H9 (cell line): ENCODE data around the gene TH. TPM values are rescaled to one million over a fixed set of nuclear protein-coding genes. Genes with fewer than 3 reads are reported as not detected.

Experiments
- DNase-seq: peaks from one replicate; pipeline ENCODE4 v3.0.0-alpha.2; 2017
- H2AFZ ChIP-seq: one replicate; pipeline ENCODE4 v1.6.1; 2013; ENCODE audit warnings: mild to moderate bottlenecking, low read length, control low read depth, moderate library complexity
- H2AK5ac ChIP-seq: 2 replicates; pipeline ENCODE4 v1.6.1; 2013; ENCODE audit warnings: low read length, control low read depth, mixed read lengths; ENCODE audit not compliant: insufficient read length
- H2BK120ac ChIP-seq: one replicate; pipeline ENCODE4 v1.6.1; 2013; ENCODE audit warnings: low read depth, mild to moderate bottlenecking, low read length, control low read depth, inconsistent platforms; ENCODE audit not compliant: poor library complexity, severe bottlenecking
- H2BK12ac ChIP-seq: 2 replicates; pipeline ENCODE4 v1.6.1; 2013; ENCODE audit warnings: low read length, control low read depth, mixed read lengths, low read depth; ENCODE audit not compliant: insufficient read length
- H2BK15ac ChIP-seq: 2 replicates; pipeline ENCODE4 v1.6.1; 2013; ENCODE audit warnings: low read depth, low read length, control low read depth
- H2BK20ac ChIP-seq: one replicate; pipeline ENCODE4 v1.6.1; 2013; ENCODE audit warnings: low read depth, mild to moderate bottlenecking, low read length, control low read depth, inconsistent platforms; ENCODE audit not compliant: poor library complexity, severe bottlenecking
- H2BK5ac ChIP-seq: 2 replicates; pipeline ENCODE4 v1.6.1; 2013; ENCODE audit warnings: low read length, control low read depth, mixed read lengths; ENCODE audit not compliant: insufficient read length
- H3K14ac ChIP-seq: 2 replicates; pipeline ENCODE4 v1.6.1; 2013; ENCODE audit warnings: low read length, control low read depth; ENCODE audit not compliant: insufficient read depth
- H3K18ac ChIP-seq: 2 replicates; pipeline ENCODE4 v1.6.1; 2013; ENCODE audit warnings: low read depth, mild to moderate bottlenecking, mixed read lengths, low read length, control low read depth; ENCODE audit not compliant: insufficient read length
- H3K23ac ChIP-seq: 2 replicates; pipeline ENCODE4 v1.6.1; 2013; ENCODE audit warnings: low read length, control low read depth, mixed read lengths, low read depth; ENCODE audit not compliant: insufficient read length
- H3K23me2 ChIP-seq: 2 replicates; pipeline ENCODE4 v1.6.1; 2013; ENCODE audit warnings: low read depth, mild to moderate bottlenecking, mixed read lengths, low read length, control low read depth; ENCODE audit not compliant: insufficient read length, poor library complexity, severe bottlenecking
- H3K27ac ChIP-seq: 2 replicates; pipeline ENCODE4 v1.5.1; 2013; ENCODE audit warnings: low read length, control low read depth, mixed read lengths, low read depth; ENCODE audit not compliant: insufficient read length
- H3K27me3 ChIP-seq: 2 replicates; pipeline ENCODE4 v1.6.1; 2013; ENCODE audit warnings: low read length, control low read depth, inconsistent platforms; ENCODE audit not compliant: insufficient read depth
- H3K4ac ChIP-seq: 2 replicates; pipeline ENCODE4 v1.6.1; 2013; ENCODE audit warnings: low read depth, mild to moderate bottlenecking, control low read depth, inconsistent platforms, low read length, moderate library complexity
- H3K4me1 ChIP-seq: 2 replicates; pipeline ENCODE4 v1.6.1; 2013; ENCODE audit warnings: low read length, control low read depth, inconsistent platforms; ENCODE audit not compliant: insufficient read depth
- H3K4me2 ChIP-seq: 2 replicates; pipeline ENCODE4 v1.6.1; 2013; ENCODE audit warnings: low read length, control low read depth, mixed read lengths; ENCODE audit not compliant: insufficient read length, insufficient read depth
- H3K56ac ChIP-seq: 2 replicates; pipeline ENCODE4 v1.6.1; 2013; ENCODE audit warnings: low read depth, mild to moderate bottlenecking, mixed read lengths, low read length, control low read depth; ENCODE audit not compliant: insufficient read length
- H3K79me1 ChIP-seq: 2 replicates; pipeline ENCODE4 v1.6.1; 2013; ENCODE audit warnings: low read depth, mild to moderate bottlenecking, moderate library complexity, low read length, control low read depth, inconsistent platforms; ENCODE audit not compliant: insufficient read depth, poor library complexity, severe bottlenecking
- H3K79me2 ChIP-seq: 2 replicates; pipeline ENCODE4 v1.6.1; 2013; ENCODE audit warnings: low read length, control low read depth, inconsistent platforms; ENCODE audit not compliant: insufficient read depth
- H3K9ac ChIP-seq: 2 replicates; pipeline ENCODE4 v1.6.1; 2013; ENCODE audit warnings: low read length, control low read depth, mixed read lengths; ENCODE audit not compliant: insufficient read length; ENCODE audit errors: extremely low read depth
- H3K9me3 ChIP-seq: one replicate; pipeline ENCODE4 v1.6.1; 2013; ENCODE audit warnings: low read depth, low read length, inconsistent platforms; ENCODE audit not compliant: control insufficient read depth
- H3T11ph ChIP-seq: one replicate; pipeline ENCODE4 v1.6.1; 2013; ENCODE audit warnings: mild to moderate bottlenecking, low read length, control low read depth, inconsistent platforms
- H4K20me1 ChIP-seq: one replicate; pipeline ENCODE4 v1.6.1; 2013; ENCODE audit not compliant: control insufficient read depth, insufficient read length, insufficient read depth
- H4K5ac ChIP-seq: 2 replicates; pipeline ENCODE4 v1.6.1; 2013; ENCODE audit warnings: low read depth, mild to moderate bottlenecking, mixed read lengths, low read length, control low read depth; ENCODE audit not compliant: insufficient read length
- H4K8ac ChIP-seq: replicated peaks from 2 replicates; pipeline ENCODE4 v1.6.1; 2013; ENCODE audit warnings: low read length, control low read depth, mixed read lengths, low read depth; ENCODE audit not compliant: insufficient read length
- H4K91ac ChIP-seq: 2 replicates; pipeline ENCODE4 v1.6.1; 2013; ENCODE audit warnings: low read depth, mild to moderate bottlenecking, moderate library complexity, mixed read lengths, low read length, control low read depth; ENCODE audit not compliant: insufficient read length
- H3K27ac Mint-ChIP-seq, 3 experiments: 2 replicates in 2 of 3; 3 replicates in 1 of 3; pipeline ENCODE4 v1.8.0; 2020 to 2021; ENCODE audit warnings: mixed read lengths in 3 of 3, mild to moderate bottlenecking in 1 of 3, moderate library complexity in 1 of 3
- H3K27me3 Mint-ChIP-seq: 2 replicates; pipeline ENCODE4 v1.8.0; 2021; ENCODE audit warnings: low read depth, mild to moderate bottlenecking, moderate library complexity, mixed read lengths
- H3K36me3 Mint-ChIP-seq, 3 experiments: 2 replicates in 2 of 3; 3 replicates in 1 of 3; pipeline ENCODE4 v1.8.0; 2020 to 2021; ENCODE audit warnings: low read depth in 3 of 3, mixed read lengths in 3 of 3; ENCODE audit not compliant: insufficient read depth in 1 of 3
- H3K4me1 Mint-ChIP-seq, 2 experiments: 2 replicates each; pipeline ENCODE4 v1.8.0; 2020; ENCODE audit warnings: mixed read lengths in 2 of 2
- H3K4me3 Mint-ChIP-seq, 2 experiments: 2 replicates in 1 of 2; 3 replicates in 1 of 2; pipeline ENCODE4 v1.8.0; 2020 to 2021; ENCODE audit warnings: mild to moderate bottlenecking in 2 of 2, mixed read lengths in 2 of 2, moderate library complexity in 1 of 2
- H3K9me3 Mint-ChIP-seq, 2 experiments: 2 replicates in 1 of 2; 3 replicates in 1 of 2; pipeline ENCODE4 v1.8.0; 2020; ENCODE audit warnings: mild to moderate bottlenecking in 2 of 2, mixed read lengths in 2 of 2, moderate library complexity in 1 of 2
- WGBS: extraction: QIAGEN DNeasy Blood & Tissue Kit; methylation state at CpG from one replicate; pipeline ENCODE4 v1.1.7; 2013; ENCODE audit warnings: missing lambda C conversion rate, low lambda C conversion rate, mixed read lengths; ENCODE audit not compliant: insufficient read length; ENCODE audit errors: extremely low coverage; 5-methylcytosine and 5-hydroxymethylcytosine counted together
- total RNA-seq: library from RNA; stranded (reverse); gene quantifications from 2 replicates; pipeline ENCODE4 v1.2.1, GENCODE V29; 2021
- TF ChIP-seq, protein P1 (sequence below): fragments of 200-600 bp; sonication (generic); conservative IDR thresholded peaks from 3 replicates; pipeline ENCODE4 v1.8.0; 2021; ENCODE audit warnings: antibody characterized with exemption, mild to moderate bottlenecking

The TH gene
- total RNA-seq, 1 experiment from 2014 or later = not detected

DNA sequence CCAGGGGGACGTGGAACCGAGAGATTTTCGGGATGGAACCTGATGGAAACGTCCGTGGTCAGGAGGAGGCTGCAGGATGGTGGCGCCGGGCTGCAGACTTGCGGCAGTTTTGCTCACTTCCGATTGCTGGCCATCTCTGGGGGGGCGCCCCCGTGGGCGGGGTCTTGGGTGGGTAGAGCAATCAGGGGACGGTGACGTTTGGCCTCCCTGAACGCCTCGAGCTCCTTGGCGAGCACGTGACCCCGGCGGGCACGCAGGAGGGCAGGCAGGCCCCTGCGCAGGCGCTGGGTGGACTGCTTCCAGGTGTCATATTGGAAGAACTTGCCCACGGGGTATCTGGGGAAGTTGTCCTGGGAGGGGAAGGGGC, 38.8 kb downstream of the TH start:
- H3K23ac ChIP-seq = no peak overlapping the region
- H3K79me1 ChIP-seq = no peaks in the 10 kb centered on the region
- H3K56ac ChIP-seq = no peak overlapping the region
- no peak overlapping the region for H2BK120ac ChIP-seq
- no peak overlapping the region for H3K4me3 Mint-ChIP-seq
- peaks cover 80% of the 10 kb centered on the region for H3K27me3 Mint-ChIP-seq
- no peak overlapping the region for H3T11ph ChIP-seq
- DNase-seq = no peak
- H3K36me3 Mint-ChIP-seq = peaks cover 0 to 3% (median 3%) of the 10 kb centered on the region in 3 experiments; a peak in 2 of 7 replicates
- H4K5ac ChIP-seq = no peak overlapping the region
- no peak overlapping the region for H3K4me2 ChIP-seq
- no peaks in the 10 kb centered on the region for H3K9me3 ChIP-seq
- peaks cover 14% of the 10 kb centered on the region; the same call in 1 of the 2 replicates for H3K27me3 ChIP-seq
- no peak overlapping the region for H4K91ac ChIP-seq
- no peak overlapping the region for H2BK5ac ChIP-seq
- peaks cover 9 to 34% of the 10 kb centered on the region in 2 experiments for H3K4me1 Mint-ChIP-seq
- H4K20me1 ChIP-seq = no peaks in the 10 kb centered on the region
- H4K8ac ChIP-seq = no peak overlapping the region
- H2BK15ac ChIP-seq = no peak overlapping the region
- peaks cover 10% of the 10 kb centered on the region for H3K23me2 ChIP-seq
- no peak overlapping the region for H2AK5ac ChIP-seq
- peaks cover 4 to 9% of the 10 kb centered on the region in 2 experiments; a peak in 2 of 5 replicates for H3K9me3 Mint-ChIP-seq
- no CpG with 5 or more reads among the region's 24 CpGs for WGBS
- TF ChIP-seq, protein P1, sequence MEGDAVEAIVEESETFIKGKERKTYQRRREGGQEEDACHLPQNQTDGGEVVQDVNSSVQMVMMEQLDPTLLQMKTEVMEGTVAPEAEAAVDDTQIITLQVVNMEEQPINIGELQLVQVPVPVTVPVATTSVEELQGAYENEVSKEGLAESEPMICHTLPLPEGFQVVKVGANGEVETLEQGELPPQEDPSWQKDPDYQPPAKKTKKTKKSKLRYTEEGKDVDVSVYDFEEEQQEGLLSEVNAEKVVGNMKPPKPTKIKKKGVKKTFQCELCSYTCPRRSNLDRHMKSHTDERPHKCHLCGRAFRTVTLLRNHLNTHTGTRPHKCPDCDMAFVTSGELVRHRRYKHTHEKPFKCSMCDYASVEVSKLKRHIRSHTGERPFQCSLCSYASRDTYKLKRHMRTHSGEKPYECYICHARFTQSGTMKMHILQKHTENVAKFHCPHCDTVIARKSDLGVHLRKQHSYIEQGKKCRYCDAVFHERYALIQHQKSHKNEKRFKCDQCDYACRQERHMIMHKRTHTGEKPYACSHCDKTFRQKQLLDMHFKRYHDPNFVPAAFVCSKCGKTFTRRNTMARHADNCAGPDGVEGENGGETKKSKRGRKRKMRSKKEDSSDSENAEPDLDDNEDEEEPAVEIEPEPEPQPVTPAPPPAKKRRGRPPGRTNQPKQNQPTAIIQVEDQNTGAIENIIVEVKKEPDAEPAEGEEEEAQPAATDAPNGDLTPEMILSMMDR = no peak
- H2AFZ ChIP-seq = no peak overlapping the region
- no peak overlapping the region; the same call in 1 of the 2 replicates for H3K14ac ChIP-seq
- no peaks in the 10 kb centered on the region for H3K79me2 ChIP-seq
- no peak overlapping the region for H3K4ac ChIP-seq
- H3K4me1 ChIP-seq = no peaks in the 10 kb centered on the region
- H3K27ac ChIP-seq = no peak overlapping the region
- no peak overlapping the region for H2BK20ac ChIP-seq
- no peak overlapping the region for H2BK12ac ChIP-seq
- peak overlapping the region in 1 of 3 experiments; percentile 87; a peak in 1 of 7 replicates for H3K27ac Mint-ChIP-seq
- no peak overlapping the region for H3K18ac ChIP-seq
- H3K9ac ChIP-seq = no peak overlapping the region
